GM19328 (cell line): ENCODE measurements around the gene ARHGEF3.

Source experiments
- ATAC-seq: cut with Tn5 transposase; IDR thresholded peaks from one replicate; pipeline ENCODE4 v1.9.1; 2021; ENCODE audit warnings: mild to moderate bottlenecking, moderate library complexity; ENCODE audit not compliant: unreplicated experiment

ARHGEF3 gene

GRCh38 chr3:56823984-56824703, 22.4 kb upstream of the ARHGEF3 start:
- ATAC-seq = no peak

GRCh38 chr3:56823421-56823926, 21.7 kb upstream of the ARHGEF3 start:
- ATAC-seq = no peak

DNA sequence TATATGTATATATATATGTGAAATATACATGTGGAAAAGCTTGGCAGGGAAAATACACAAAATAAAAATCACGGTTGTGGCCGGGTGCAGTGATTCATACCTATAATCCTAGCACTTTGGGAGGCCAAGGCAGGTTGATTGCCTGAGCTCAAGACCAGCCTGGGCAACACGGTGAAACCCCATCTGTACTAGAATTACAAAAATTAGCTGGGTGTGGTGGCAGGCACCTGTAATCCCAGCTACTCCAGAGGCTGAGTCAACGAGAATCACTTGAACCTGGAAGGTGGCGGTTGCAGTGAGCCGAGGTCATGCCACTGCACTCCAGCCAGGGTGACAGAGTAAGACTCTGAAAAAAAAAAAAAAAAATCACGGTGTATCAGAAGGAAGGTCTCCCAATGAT, 20.8 kb upstream of the ARHGEF3 start:
- ATAC-seq = no peak

DNA sequence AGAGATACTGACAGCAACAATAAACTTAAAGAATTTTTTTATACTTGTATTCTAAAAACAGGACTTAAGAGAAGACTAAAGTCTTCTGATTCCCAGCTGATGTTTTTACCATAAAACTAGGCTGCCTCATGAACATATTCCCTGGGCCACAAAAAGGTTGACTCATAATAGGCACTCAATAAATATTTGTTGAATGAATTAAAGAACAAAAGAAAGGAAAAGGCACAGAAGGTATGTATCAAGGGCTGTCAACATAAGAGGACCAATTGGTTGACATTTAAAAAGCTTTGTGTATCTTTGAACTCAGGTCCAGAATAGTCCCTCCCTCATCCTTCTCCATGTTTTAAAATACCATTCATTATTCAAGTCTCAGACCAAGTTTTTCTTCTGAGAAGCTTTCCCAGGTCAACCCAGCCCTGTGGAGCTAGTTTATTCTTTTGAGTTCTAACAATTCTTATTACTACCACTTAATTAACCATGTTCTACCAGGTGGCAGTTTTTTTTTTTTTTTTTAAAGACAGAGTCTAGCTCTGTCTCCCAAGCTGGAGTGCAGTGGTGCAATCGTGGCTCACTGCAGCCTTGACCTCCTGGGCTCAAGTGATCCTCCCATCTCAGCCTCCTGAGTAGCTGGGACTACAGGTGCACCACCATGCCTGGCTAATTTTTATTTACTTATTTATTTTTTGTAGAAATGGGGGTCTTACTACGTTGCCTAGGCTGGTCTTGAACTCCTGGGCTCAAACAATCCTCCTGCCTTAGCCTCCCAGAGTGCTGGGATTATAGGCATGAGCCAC, 17.5 kb upstream of the ARHGEF3 start:
- no peak for ATAC-seq

DNA sequence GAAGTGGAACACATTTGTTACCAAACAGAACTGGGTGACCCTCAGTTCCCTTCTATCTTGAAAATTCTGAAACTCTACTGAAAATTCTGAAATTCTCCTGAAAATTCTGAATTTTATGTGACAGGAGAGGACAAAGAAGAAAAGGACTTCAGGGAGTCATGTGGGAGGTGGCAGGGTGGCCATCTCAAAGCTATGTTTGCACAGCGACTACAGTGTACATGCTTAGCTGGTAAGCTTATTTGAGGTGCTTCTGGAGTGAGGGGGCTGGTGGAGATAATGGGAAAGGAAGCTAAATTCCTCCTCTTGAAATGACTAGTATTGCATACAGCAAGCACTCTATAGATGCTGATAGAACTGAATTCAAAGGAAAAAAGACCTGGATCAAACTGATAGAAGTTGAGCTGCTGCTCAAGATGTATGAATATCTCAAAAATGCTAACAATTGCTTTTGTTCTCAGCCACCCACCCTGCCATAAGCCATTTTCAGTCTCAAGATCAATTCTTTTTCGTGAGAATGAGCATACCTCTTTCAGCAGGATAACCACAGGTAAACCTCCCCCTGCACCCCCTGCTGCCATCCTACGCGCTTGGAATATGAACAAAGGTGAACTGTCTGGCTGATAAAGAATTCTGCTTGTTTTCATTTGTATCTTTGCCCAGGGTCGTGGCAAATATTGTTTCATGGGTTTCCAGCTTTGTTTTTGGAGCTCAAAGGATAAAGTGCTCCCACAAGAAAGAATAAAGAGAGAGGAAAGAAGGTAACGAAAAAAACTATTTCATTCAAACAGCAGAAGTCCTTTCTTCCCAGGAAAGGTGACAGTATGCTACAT, 16.6 kb upstream of the ARHGEF3 start:
- ATAC-seq = no peak

DNA sequence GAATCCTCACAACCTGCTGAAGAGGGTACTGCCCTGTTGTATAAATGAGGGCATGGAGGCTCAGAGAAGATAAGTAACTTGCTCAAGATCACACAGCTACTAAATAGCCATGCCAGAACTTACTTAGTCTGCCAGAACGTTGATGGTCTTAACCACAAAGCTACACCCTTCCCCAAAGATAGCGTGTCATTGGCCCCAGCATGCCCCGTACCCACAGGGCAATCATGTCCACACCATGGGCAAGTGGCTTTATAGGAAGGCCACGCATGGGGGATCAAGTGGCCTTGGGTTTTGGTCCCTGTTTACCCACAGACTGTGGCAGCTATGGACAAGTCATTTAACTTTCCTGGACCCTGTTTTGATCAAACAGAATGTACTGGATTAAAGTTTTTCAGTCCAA, 15.9 kb upstream of the ARHGEF3 start:
- no peak for ATAC-seq

- no peak for ATAC-seq
Observed at GRCh38 chr3:56816061-56816460, 14.3 kb upstream of the ARHGEF3 start.

- ATAC-seq = no peak
Observed at GRCh38 chr3:56815589-56815988, 13.8 kb upstream of the ARHGEF3 start.

DNA sequence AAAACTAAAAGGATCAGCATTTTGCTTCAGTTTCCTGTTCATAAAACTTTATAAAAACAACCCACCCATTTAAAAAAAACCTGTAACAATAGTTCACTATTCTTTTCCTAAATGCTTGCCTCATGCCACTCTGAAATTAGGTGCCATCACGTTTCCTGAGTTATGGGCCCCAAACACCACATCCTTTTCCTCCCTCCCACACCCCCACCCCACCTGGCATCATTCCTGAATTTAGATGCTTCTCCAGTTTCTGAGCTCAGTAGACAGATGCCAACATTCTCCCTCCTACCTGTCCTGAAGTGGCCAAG, 11.9 kb upstream of the ARHGEF3 start:
- no peak for ATAC-seq

GRCh38 chr3:56812754-56813652, 11.3 kb upstream of the ARHGEF3 start:
- no peak for ATAC-seq

DNA sequence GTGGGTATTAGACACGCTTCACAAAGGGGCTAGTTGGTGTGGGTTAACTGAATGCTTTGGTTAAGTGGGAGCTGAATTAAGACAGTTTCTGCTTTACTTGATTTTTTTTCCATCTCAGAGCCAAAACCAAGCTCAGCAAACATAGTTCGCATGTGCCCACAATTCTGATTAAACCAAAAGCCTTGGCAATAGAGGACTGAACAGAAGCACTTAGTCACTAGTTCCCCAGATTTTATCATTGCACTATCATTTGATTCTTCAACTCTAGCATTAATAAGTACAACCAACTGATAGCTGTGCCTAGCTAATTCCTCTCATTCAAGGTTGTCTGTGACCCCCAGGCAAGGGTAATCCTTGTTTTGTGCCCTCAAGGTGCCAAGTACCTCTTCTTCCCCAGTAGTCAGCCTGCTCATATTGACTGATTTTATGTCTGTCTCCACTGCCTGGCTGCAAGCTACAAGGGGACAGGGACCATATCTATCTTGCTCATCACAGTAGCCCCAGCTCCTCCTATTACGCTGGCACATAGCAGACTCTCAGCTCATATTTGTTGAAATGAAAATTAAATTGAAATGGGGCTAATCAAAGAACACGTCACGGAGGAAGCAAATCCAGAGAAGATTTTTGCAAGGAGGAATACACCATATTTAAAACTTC, 9.9 kb upstream of the ARHGEF3 start:
- no peak for ATAC-seq

GRCh38 chr3:56810577-56811545, 9.1 kb upstream of the ARHGEF3 start:
- no peak for ATAC-seq

- no peak for ATAC-seq
Observed at GRCh38 chr3:56806407-56806806, 4.7 kb upstream of the ARHGEF3 start.

DNA sequence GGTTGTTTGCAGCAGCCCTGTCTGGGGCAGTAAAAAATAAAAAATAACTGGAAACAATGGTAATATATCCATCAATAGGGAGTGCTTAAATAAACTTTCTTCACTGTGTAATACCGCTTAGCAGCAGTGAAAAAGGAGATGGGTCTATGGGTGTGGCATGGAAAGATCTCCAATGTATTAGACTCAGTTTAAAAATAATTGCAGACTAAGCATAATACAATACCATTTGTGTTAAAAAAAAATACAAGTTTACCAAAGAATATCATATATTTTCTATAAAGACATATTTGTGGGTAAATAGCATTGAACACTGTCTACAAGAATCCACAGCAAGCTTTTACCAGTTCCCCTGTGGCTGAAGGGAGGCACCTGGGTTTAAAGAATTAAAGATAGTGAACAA, 1.0 kb upstream of the ARHGEF3 start:
- ATAC-seq = no peak

DNA sequence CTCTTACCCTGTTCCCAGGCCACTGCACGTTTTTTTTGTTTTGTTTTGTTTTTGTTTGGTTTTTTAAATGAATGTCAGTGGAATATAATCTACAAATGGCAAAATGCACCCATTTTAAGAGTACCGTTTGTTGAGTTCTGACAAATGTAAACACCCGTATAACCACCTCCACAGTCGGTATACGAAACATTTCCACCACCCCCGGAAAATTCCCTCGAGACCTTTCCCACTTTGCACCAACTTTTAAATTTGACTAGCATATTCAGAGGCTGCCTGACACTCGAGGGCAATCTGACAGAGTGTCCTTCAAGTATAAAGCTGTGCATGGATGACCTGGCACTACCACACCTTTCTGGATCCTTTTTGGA, 613 bp upstream of the ARHGEF3 start:
- ATAC-seq = no peak

GRCh38 chr3:56800832-56801661, 702 bp downstream of the ARHGEF3 start:
- ATAC-seq = no peak

- ATAC-seq = peak; percentile 40
Observed at GRCh38 chr3:56800130-56800831, 1.5 kb downstream of the ARHGEF3 start.
